Right lobe of liver (tissue), 6 donors: ENCODE measurements around the gene TRAK2. TPM values are rescaled to one million over a fixed set of nuclear protein-coding genes. Genes with fewer than 3 reads are reported as not detected.

Source experiments
- ATAC-seq, 4 donors: fragments of 200-7000 bp; cut with Tn5 transposase; one replicate each; pipeline ENCODE4 v1.9.1; 2020; ENCODE audit warnings: mild to moderate bottlenecking in 4 of 4, moderate library complexity in 4 of 4
- DNase-seq, 3 donors: peaks; one replicate each; pipeline ENCODE4 v3.0.0-alpha.2; 2020
- H3K27ac ChIP-seq, 3 donors: fragments of 200-600 bp; one replicate each; pipeline ENCODE4 v1.8.0; 2022
- H3K27me3 ChIP-seq, 2 donors: fragments of 200-600 bp; one replicate each; pipeline ENCODE4 v1.8.0; 2022
- H3K36me3 ChIP-seq, 4 donors: fragments of 200-600 bp; sonication (generic) in 1 of 4; one replicate each; pipeline versions ENCODE4 v1.5.1 to v1.8.0; 2017 to 2022; ENCODE audit warnings: control low read depth in 1 of 4
- H3K4me1 ChIP-seq, 4 donors: fragments of 200-600 bp; sonication (generic) in 1 of 4; one replicate each; pipeline versions ENCODE4 v1.5.1 to v1.8.0; 2017 to 2022; ENCODE audit warnings: control low read depth in 1 of 4
- H3K4me3 ChIP-seq, 3 donors: fragments of 200-600 bp; one replicate each; pipeline ENCODE4 v1.8.0; 2022
- H3K9me3 ChIP-seq, 4 donors: fragments of 200-600 bp; sonication (generic) in 1 of 4; one replicate each; pipeline versions ENCODE4 v1.5.1 to v1.8.0; 2017 to 2022; ENCODE audit warnings: control low read depth in 1 of 4
- POLR2A ChIP-seq: fragments of 450-650 bp; IDR thresholded peaks from one replicate; pipeline ENCODE4 v1.6.1; 2017; ENCODE audit warnings: antibody characterized with exemption, mild to moderate bottlenecking
- WGBS: methylation state at CpG from one replicate; pipeline ENCODE4 v1.1.6; 2018; ENCODE audit warnings: low coverage, low lambda C conversion rate; ENCODE audit not compliant: insufficient coverage; ENCODE audit errors: missing lambda C conversion rate; 5-methylcytosine and 5-hydroxymethylcytosine counted together
- intact Hi-C, 2 donors: fragments of 100-400 bp; cut with DNase I; formaldehyde crosslinking; loops; one replicate each; pipeline versions ENCODE4 v1.11.2 to v1.14.1; 2022
- total RNA-seq, 6 experiments: library from RNA; depleted of rRNA in 2 of 6; stranded (reverse); fragments of >200 nt in 2 of 6; fragmentation: NEBNext Ultra II Directional in 3 of 6; extraction: Animal tissue kit (Norgen Biotek cat#: 25700) in 3 of 6; gene quantifications; one replicate each; pipeline versions ENCODE4 v1.1.0 to v1.2.4, GENCODE V29; 2016 to 2023
- TF ChIP-seq, protein P1 (sequence below), 4 donors: fragments of 200-600 bp in 3 of 4; fragments of 450-650 bp in 1 of 4; IDR thresholded peaks; one replicate each; pipeline versions ENCODE4 v1.5.1 to v1.8.0; 2016 to 2022; ENCODE audit warnings: antibody characterized with exemption in 4 of 4, mild to moderate bottlenecking in 2 of 4
- donor health status: DM: no; HTN: yes; CAD: no.
- donor health status: DM: no; HTN: no; CAD: no.
- donor health status: DM: no; HTN: no; CAD: no.
- donor health status: DM: no; HTN: yes; CAD: no.
- donor health status: DM: no; HTN: yes; CAD: no.

The TRAK2 gene
- total RNA-seq, 6 experiments from 2014 or later = 13.3 to 18.4 (median 14.2) TPM

GRCh38 chr2:201465524-201465971 lies 14.3 kb upstream of the TRAK2 start:
- ATAC-seq (no peak), DNase-seq (no peak)
- TF ChIP-seq POLR2A = no peak
- TF ChIP-seq, protein P1, sequence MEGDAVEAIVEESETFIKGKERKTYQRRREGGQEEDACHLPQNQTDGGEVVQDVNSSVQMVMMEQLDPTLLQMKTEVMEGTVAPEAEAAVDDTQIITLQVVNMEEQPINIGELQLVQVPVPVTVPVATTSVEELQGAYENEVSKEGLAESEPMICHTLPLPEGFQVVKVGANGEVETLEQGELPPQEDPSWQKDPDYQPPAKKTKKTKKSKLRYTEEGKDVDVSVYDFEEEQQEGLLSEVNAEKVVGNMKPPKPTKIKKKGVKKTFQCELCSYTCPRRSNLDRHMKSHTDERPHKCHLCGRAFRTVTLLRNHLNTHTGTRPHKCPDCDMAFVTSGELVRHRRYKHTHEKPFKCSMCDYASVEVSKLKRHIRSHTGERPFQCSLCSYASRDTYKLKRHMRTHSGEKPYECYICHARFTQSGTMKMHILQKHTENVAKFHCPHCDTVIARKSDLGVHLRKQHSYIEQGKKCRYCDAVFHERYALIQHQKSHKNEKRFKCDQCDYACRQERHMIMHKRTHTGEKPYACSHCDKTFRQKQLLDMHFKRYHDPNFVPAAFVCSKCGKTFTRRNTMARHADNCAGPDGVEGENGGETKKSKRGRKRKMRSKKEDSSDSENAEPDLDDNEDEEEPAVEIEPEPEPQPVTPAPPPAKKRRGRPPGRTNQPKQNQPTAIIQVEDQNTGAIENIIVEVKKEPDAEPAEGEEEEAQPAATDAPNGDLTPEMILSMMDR (IDR thresholded peaks at IDR 0.05) = no peak
- H3K9me3 ChIP-seq = no peaks in the 10 kb centered on the region
- intact Hi-C loops = no loop called here
- no peak overlapping the region for H3K4me3 ChIP-seq
- no peaks in the 10 kb centered on the region for H3K4me1 ChIP-seq
- no CpG with 5 or more reads among the region's 2 CpGs for WGBS
- no peak overlapping the region for H3K27ac ChIP-seq
- no peaks in the 10 kb centered on the region for H3K27me3 ChIP-seq
- H3K36me3 ChIP-seq = peaks cover 0 to 20% (median 10%) of the 10 kb centered on the region in 4 donors

GRCh38 chr2:201464547-201464946 lies 13.3 kb upstream of the TRAK2 start:
- no peaks in the 10 kb centered on the region for H3K9me3 ChIP-seq
- no peak for TF ChIP-seq POLR2A
- TF ChIP-seq, protein P1 (IDR thresholded peaks at IDR 0.05) = no peak
- ATAC-seq (no peak), DNase-seq (no peak)
- intact Hi-C loops = no loop called here
- no peak overlapping the region for H3K27ac ChIP-seq
- H3K4me1 ChIP-seq = no peaks in the 10 kb centered on the region
- peaks cover 0 to 15% (median 5%) of the 10 kb centered on the region in 4 donors for H3K36me3 ChIP-seq
- no CpG with 5 or more reads among the region's 1 CpG for WGBS
- H3K27me3 ChIP-seq = no peaks in the 10 kb centered on the region
- H3K4me3 ChIP-seq = no peak overlapping the region

GRCh38 chr2:201460532-201460931 lies 9.3 kb upstream of the TRAK2 start:
- TF ChIP-seq, protein P1 (IDR thresholded peaks at IDR 0.05) = no peak
- no peak for TF ChIP-seq POLR2A
- ATAC-seq (no peak), DNase-seq (no peak)
- peaks cover 0 to 12% (median 3%) of the 10 kb centered on the region in 4 donors for H3K4me1 ChIP-seq
- no peak overlapping the region for H3K27ac ChIP-seq
- intact Hi-C loops = no loop called here
- H3K27me3 ChIP-seq = no peaks in the 10 kb centered on the region
- no peak overlapping the region for H3K4me3 ChIP-seq
- WGBS = 83% methylated on average over 1 of the region's 1 CpG
- peaks cover 0 to 15% (median 4%) of the 10 kb centered on the region in 4 donors for H3K36me3 ChIP-seq
- no peaks in the 10 kb centered on the region for H3K9me3 ChIP-seq

DNA sequence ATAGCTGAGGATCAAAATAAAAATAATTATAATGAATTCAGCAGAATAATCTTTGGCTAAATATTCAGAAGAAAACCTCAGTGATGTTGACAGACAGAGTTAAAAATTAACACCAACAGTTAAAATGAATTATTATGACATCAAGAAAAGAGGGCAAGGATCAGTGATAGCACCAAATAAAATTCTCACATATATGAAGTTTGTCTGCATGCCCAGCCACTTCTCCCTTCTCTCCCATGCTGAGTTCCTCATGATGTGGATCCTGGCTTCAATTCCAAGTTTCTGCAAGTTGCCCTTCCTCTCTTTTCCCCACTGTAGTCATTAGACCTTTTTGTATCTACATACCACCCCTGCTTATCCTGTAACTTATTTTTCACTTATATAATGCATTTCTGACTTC lies 7.1 kb upstream of the TRAK2 start:
- TF ChIP-seq, protein P1 (IDR thresholded peaks at IDR 0.05) = no peak
- no peak for TF ChIP-seq POLR2A
- H3K9me3 ChIP-seq = no peaks in the 10 kb centered on the region
- DNase-seq (no peak), ATAC-seq (peak in 2 of 4 donors; percentile 45 to 61)
- H3K4me3 ChIP-seq = no peak overlapping the region
- peaks cover 0 to 12% (median 3%) of the 10 kb centered on the region in 4 donors for H3K4me1 ChIP-seq
- peaks cover 0 to 11% (median 4%) of the 10 kb centered on the region in 4 donors for H3K36me3 ChIP-seq
- no peaks in the 10 kb centered on the region for H3K27me3 ChIP-seq
- intact Hi-C loops = no loop called here
- H3K27ac ChIP-seq = no peak overlapping the region
